HUES48 (cell line): Measurements from ENCODE around the gene MID1.

Source experiments
- H3K27ac ChIP-seq: one replicate; pipeline ENCODE4 v1.7.0; 2013; ENCODE audit warnings: low read depth, low read length, inconsistent platforms
- H3K27me3 ChIP-seq: 2 replicates; pipeline ENCODE4 v1.6.1; 2013; ENCODE audit warnings: mild to moderate bottlenecking, low read length; ENCODE audit not compliant: control insufficient read depth, insufficient read depth
- H3K36me3 ChIP-seq: 2 replicates; pipeline ENCODE4 v1.6.1; 2013; ENCODE audit warnings: low read length; ENCODE audit not compliant: control insufficient read depth, insufficient read depth
- H3K4me1 ChIP-seq: 2 replicates; pipeline ENCODE4 v1.6.1; 2013; ENCODE audit warnings: mild to moderate bottlenecking, low read length; ENCODE audit not compliant: control insufficient read depth, insufficient read depth
- H3K4me3 ChIP-seq: 2 replicates; pipeline ENCODE4 v1.5.1; 2013; ENCODE audit warnings: mild to moderate bottlenecking, low read depth, low read length
- H3K9ac ChIP-seq: 2 replicates; pipeline ENCODE4 v1.6.1; 2013; ENCODE audit warnings: mild to moderate bottlenecking, low read depth, low read length, moderate library complexity
- H3K9me3 ChIP-seq: 2 replicates; pipeline ENCODE4 v1.6.1; 2013; ENCODE audit warnings: low read length; ENCODE audit not compliant: control insufficient read depth, insufficient read depth

MID1 gene

GRCh38 chrX:10617186-10617998 is 3.0 kb downstream of the MID1 start:
- Histone ChIP-seq H3K4me1 (peaks cover 73% of the 10 kb centered on the region), H3K27ac (peak overlapping the region; percentile 67), H3K4me3 (peak overlapping the region; percentile 90), H3K36me3 (no peaks in the 10 kb centered on the region), H3K9ac (peak overlapping the region; percentile 37; the same call in 1 of the 2 replicates), H3K9me3 (no peaks in the 10 kb centered on the region), H3K27me3 (no peaks in the 10 kb centered on the region)

DNA sequence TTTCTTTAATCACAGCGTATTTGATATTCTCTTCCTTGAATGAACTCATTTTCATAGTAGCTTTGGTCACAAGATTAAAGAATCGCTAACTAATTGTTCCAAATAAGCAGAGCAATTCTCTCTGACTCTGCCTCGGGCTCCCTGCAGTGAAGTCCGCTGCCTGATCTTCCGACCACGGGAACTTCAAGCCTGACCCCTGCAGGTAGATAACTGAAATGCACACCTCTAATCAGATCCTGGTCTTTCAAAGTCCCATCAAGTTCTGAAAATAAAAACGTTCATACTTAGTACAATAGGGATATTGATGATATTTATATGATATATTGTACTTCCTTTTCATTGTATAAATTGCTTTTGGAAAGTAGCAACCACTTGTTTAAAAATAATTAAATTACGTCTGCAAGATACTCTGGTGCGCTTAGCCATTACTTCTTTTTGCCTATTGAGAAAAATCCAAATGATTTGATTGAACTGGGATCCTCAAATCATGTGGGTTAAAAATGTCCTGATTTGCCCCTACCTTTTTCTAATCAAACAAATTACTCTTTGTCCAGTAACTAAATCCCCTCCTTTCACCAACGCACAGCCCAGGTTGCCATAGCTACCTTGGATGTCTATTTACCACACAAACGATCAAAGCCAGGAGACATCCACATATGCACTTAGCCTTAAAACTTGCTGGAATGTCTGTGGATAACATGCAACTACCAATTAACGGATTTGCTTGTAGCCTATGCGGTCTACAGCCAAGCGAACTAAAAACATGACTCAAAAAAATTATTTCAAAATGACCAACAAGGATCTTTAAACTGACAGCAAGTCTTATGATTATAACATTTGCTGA is 4.2 kb downstream of the MID1 start:
- Histone ChIP-seq H3K27me3 (no peaks in the 10 kb centered on the region), H3K27ac (peak overlapping the region; percentile 67), H3K4me1 (peaks cover 77% of the 10 kb centered on the region), H3K4me3 (peak overlapping the region; percentile 17), H3K36me3 (no peaks in the 10 kb centered on the region), H3K9ac (no peak overlapping the region), H3K9me3 (no peaks in the 10 kb centered on the region)

- H3K4me3 ChIP-seq: no peak overlapping the region
- no peaks in the 10 kb centered on the region for H3K9me3 ChIP-seq
- H3K4me1 ChIP-seq: peaks cover 77% of the 10 kb centered on the region
- no peaks in the 10 kb centered on the region for H3K27me3 ChIP-seq
- H3K9ac ChIP-seq: peak overlapping the region; percentile 7; the same call in 1 of the 2 replicates
- peak overlapping the region; percentile 92 for H3K27ac ChIP-seq
- H3K36me3 ChIP-seq: no peaks in the 10 kb centered on the region
These were observed 8.2 kb downstream of the MID1 start for GRCh38 chrX:10612215-10612614.

DNA sequence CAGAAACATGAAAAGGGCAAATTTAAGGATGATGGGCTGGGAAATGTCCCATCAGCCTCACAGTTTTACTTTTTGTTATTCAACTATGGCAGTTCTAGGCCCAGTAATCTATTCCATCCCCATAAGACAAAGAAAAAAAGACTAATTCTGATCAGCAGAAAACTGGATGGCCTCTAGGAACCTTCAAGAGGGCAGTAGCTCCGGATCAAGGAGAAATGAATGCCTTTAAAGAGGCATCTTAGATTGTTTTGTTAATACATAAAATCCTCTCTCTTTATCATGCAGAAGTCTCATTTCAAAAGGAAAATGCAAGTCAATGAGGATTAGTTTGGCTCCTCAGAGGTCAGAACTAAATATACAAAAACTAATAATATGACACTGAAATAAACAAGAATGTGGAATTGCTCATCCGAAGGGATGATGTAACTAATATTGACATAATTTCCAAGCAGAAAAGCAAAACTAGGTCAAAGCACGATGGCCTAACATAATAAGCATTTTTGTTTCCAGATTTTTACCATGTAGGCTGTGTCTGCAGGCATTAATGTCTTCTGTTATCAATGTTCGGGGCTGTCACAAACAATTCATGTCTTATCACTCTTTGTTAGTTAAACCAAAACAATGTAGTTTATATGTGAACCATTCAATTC is 8.8 kb downstream of the MID1 start:
- no peaks in the 10 kb centered on the region for H3K9me3 ChIP-seq
- H3K36me3 ChIP-seq: no peaks in the 10 kb centered on the region
- H3K27me3 ChIP-seq: no peaks in the 10 kb centered on the region
- peak overlapping the region; percentile 44 for H3K4me3 ChIP-seq
- H3K4me1 ChIP-seq: peaks cover 73% of the 10 kb centered on the region
- peak overlapping the region; percentile 92 for H3K27ac ChIP-seq
- peak overlapping the region; percentile 45; the same call in 1 of the 2 replicates for H3K9ac ChIP-seq

- Histone ChIP-seq H3K27me3 (no peaks in the 10 kb centered on the region), H3K27ac (no peak overlapping the region), H3K4me3 (no peak overlapping the region), H3K9ac (no peak overlapping the region), H3K9me3 (no peaks in the 10 kb centered on the region), H3K4me1 (peaks cover 71% of the 10 kb centered on the region), H3K36me3 (no peaks in the 10 kb centered on the region)
These were observed 12.3 kb downstream of the MID1 start for GRCh38 chrX:10608099-10608498.

GRCh38 chrX:10607233-10607632 is 13.2 kb downstream of the MID1 start:
- Histone ChIP-seq H3K9ac (no peak overlapping the region), H3K36me3 (no peaks in the 10 kb centered on the region), H3K27ac (no peak overlapping the region), H3K4me3 (no peak overlapping the region), H3K9me3 (no peaks in the 10 kb centered on the region), H3K27me3 (no peaks in the 10 kb centered on the region), H3K4me1 (peaks cover 71% of the 10 kb centered on the region)

DNA sequence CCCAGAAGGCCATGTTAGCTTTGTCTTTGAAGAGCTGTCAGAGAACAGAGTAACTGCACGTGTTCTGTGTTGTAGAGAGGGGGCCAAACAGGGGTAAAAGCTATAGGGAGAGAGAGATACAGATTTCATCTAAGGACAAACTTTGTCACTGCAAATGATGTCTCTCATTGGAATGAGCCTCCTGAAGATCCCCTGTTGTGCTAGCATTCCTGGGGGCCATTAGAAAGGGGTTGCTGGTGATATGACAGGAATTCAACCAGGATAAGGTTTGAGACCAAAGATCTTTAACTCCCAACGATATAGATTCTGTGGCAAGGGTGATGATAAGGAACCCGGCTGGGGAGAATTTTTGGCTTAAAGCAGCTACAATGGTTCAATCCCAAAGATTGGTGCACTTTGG is 16.8 kb downstream of the MID1 start:
- peaks cover 70% of the 10 kb centered on the region for H3K4me1 ChIP-seq

GRCh38 chrX:10602646-10603045 is 17.7 kb downstream of the MID1 start:
- no peak overlapping the region for H3K9ac ChIP-seq
- no peak overlapping the region for H3K4me3 ChIP-seq
- no peak overlapping the region for H3K27ac ChIP-seq
- H3K9me3 ChIP-seq: no peaks in the 10 kb centered on the region
- H3K27me3 ChIP-seq: no peaks in the 10 kb centered on the region
- peaks cover 70% of the 10 kb centered on the region for H3K4me1 ChIP-seq
- H3K36me3 ChIP-seq: no peaks in the 10 kb centered on the region

More for the DNA sequence above, 16.8 kb downstream of the MID1 start:
- Histone ChIP-seq H3K9ac (no peak overlapping the region), H3K36me3 (no peaks in the 10 kb centered on the region), H3K27me3 (no peaks in the 10 kb centered on the region), H3K27ac (peak overlapping the region; percentile 15), H3K9me3 (no peaks in the 10 kb centered on the region), H3K4me3 (peak overlapping the region; percentile 10; the same call in 1 of the 2 replicates)

GRCh38 chrX:10600479-10600878 is 19.9 kb downstream of the MID1 start:
- Histone ChIP-seq H3K27ac (peak overlapping the region; percentile 16), H3K4me1 (peaks cover 67% of the 10 kb centered on the region), H3K4me3 (no peak overlapping the region), H3K9me3 (no peaks in the 10 kb centered on the region), H3K9ac (no peak overlapping the region), H3K27me3 (no peaks in the 10 kb centered on the region), H3K36me3 (no peaks in the 10 kb centered on the region)

DNA sequence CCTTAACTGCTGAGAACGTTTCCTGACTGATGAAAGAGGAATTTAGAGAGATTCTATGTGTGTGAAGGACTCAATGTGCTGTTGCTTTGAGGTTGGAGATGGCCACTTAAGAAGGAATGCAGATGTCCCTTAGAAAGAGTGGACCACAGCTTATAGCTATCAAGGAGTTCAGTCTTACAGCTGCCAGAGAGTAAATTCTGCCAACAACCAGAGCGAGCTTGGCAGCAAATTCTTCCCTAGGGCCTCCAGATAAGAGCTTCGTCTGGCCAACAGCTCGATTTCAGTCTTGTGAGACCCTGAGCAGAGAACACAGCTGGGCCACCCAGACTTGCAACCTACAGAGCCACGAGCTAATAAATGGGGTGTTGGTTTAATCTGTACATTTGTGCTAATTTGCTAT is 21.8 kb downstream of the MID1 start:
- H3K9ac ChIP-seq: no peak overlapping the region
- no peaks in the 10 kb centered on the region for H3K36me3 ChIP-seq
- H3K9me3 ChIP-seq: no peaks in the 10 kb centered on the region
- peaks cover 48% of the 10 kb centered on the region for H3K4me1 ChIP-seq
- no peak overlapping the region for H3K4me3 ChIP-seq
- H3K27ac ChIP-seq: no peak overlapping the region
- no peaks in the 10 kb centered on the region for H3K27me3 ChIP-seq
